ENCODE results near the gene PLAC8L1. TPM values are rescaled to one million over a fixed set of nuclear protein-coding genes. Genes with fewer than 3 reads are reported as not detected.

The PLAC8L1 gene
- total and polyA plus RNA-seq, 2 of the 4 experiments (the other 2 are of a cell fraction): 0.27 TPM; not detected in 1

GRCh38 chr5:146112476-146112875 is 7.1 kb upstream of the PLAC8L1 start:
- dilution Hi-C loops (cut with HindIII; ENCODE audit: low sequenced_read_pairs, unreplicated experiment): no loop called here
- no peaks in the 10 kb centered on the region for H3K79me1 ChIP-seq (ENCODE audit: low read depth in 1 of 2, low read length in 2 of 2)
- POLR2A ChIA-PET (ENCODE audit: unreplicated experiment): no interaction called here

More at GRCh38 chr5:146112476-146112875, 7.1 kb upstream of the PLAC8L1 start:
- H3K9me3 ChIP-seq (ENCODE audit: control insufficient read depth, insufficient read depth, low read length): no peaks in the 10 kb centered on the region
- DNase-seq (no peak), ATAC-seq (ENCODE audit: low read depth) (no peak)
- H3K4me2 ChIP-seq (ENCODE audit: low read depth, low read length): no peak overlapping the region
- no peak overlapping the region for H3K4ac ChIP-seq (ENCODE audit: low read depth, low read length)
- no TSS peak for BruUV-seq (replicated peaks)
- H3K27ac ChIP-seq (ENCODE audit: insufficient read depth, low read length): no peak overlapping the region
- no peak overlapping the region for H3K56ac ChIP-seq (ENCODE audit: extremely low read depth, insufficient read depth, low read length)
- H3K18ac ChIP-seq (ENCODE audit: low read depth, low read length): no peak overlapping the region
- H2BK20ac ChIP-seq (ENCODE audit: low read depth, low read length): no peak overlapping the region
- peaks cover 11% of the 10 kb centered on the region for H3K36me3 ChIP-seq (ENCODE audit: control insufficient read depth, insufficient read depth, low read length)
- intact Hi-C loops (cut with micrococcal nuclease): no loop called here
- H3K4me3 ChIP-seq (ENCODE audit: insufficient read depth, low read depth, low read length): no peak overlapping the region
- no peak overlapping the region for H2BK120ac ChIP-seq (ENCODE audit: low read depth, low read length)
- H2AFZ ChIP-seq (replicated peaks; ENCODE audit: low read length, poor library complexity): no peak overlapping the region
- H3K23ac ChIP-seq (ENCODE audit: low read depth, low read length): no peak overlapping the region
- H4K8ac ChIP-seq (ENCODE audit: low read depth in 2 of 2, low read length in 2 of 2): no peak overlapping the region
- TF ChIP-seq RFX5 (IDR thresholded peaks at IDR 0.05; ENCODE audit: low read depth, low read length): no peak
- TF ChIP-seq RCOR1 (IDR thresholded peaks at IDR 0.05; ENCODE audit: insufficient replicate concordance, low read length): no peak
- TF ChIP-seq MAFK (IDR thresholded peaks at IDR 0.05; ENCODE audit: low read depth, low read length): no peak
- no peak for TF ChIP-seq SMC3 (IDR thresholded peaks at IDR 0.05; ENCODE audit: low read depth, low read length)
- TF ChIP-seq, protein P1, sequence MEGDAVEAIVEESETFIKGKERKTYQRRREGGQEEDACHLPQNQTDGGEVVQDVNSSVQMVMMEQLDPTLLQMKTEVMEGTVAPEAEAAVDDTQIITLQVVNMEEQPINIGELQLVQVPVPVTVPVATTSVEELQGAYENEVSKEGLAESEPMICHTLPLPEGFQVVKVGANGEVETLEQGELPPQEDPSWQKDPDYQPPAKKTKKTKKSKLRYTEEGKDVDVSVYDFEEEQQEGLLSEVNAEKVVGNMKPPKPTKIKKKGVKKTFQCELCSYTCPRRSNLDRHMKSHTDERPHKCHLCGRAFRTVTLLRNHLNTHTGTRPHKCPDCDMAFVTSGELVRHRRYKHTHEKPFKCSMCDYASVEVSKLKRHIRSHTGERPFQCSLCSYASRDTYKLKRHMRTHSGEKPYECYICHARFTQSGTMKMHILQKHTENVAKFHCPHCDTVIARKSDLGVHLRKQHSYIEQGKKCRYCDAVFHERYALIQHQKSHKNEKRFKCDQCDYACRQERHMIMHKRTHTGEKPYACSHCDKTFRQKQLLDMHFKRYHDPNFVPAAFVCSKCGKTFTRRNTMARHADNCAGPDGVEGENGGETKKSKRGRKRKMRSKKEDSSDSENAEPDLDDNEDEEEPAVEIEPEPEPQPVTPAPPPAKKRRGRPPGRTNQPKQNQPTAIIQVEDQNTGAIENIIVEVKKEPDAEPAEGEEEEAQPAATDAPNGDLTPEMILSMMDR (conservative IDR thresholded peaks at IDR 0.05; ENCODE audit: low read depth, low read length): no peak
- TF ChIP-seq ELK1 (IDR thresholded peaks at IDR 0.05; ENCODE audit: borderline replicate concordance, low read depth, low read length): no peak
- TF ChIP-seq MXI1 (IDR thresholded peaks at IDR 0.05; ENCODE audit: borderline replicate concordance, low read depth, low read length): no peak
- TF ChIP-seq MAZ (IDR thresholded peaks at IDR 0.05; ENCODE audit: borderline replicate concordance, low read depth, low read length): no peak
- TF ChIP-seq RAD21 (IDR thresholded peaks at IDR 0.05; ENCODE audit: low read length): no peak
- in situ Hi-C loops (cut with MboI; ENCODE audit: low sequenced_read_pairs): loop anchor here (10.0 kb wide), 1 partner anchor 52 kb away; no protein-coding TSS in a partner anchor
- H2BK5ac ChIP-seq (ENCODE audit: low read depth, low read length, poor library complexity, severe bottlenecking): no peak overlapping the region
- no peaks in the 10 kb centered on the region for H3K4me1 ChIP-seq (ENCODE audit: control insufficient read depth, insufficient read depth, low read length)
- no peak overlapping the region for H4K91ac ChIP-seq (ENCODE audit: insufficient read depth, low read depth, low read length)
- no peak overlapping the region for H3K9ac ChIP-seq (ENCODE audit: low read depth, low read length)
- H3K14ac ChIP-seq (replicated peaks; ENCODE audit: low read depth, low read length): no peak overlapping the region
- no peaks in the 10 kb centered on the region for H3K9me1 ChIP-seq (ENCODE audit: insufficient read depth, low read length)
- CTCF ChIA-PET: interaction anchor here (0.7 kb wide), 1 partner anchor 1546 kb away, joined by 3 read pairs; no protein-coding TSS in a partner anchor
- no peaks in the 10 kb centered on the region for H4K20me1 ChIP-seq (ENCODE audit: insufficient read depth, low read length)
- H3K27me3 ChIP-seq (ENCODE audit: control insufficient read depth, insufficient read depth, low read length): no peaks in the 10 kb centered on the region
- H2BK15ac ChIP-seq (ENCODE audit: low read depth, low read length): no peak overlapping the region
- H2AK9ac ChIP-seq (replicated peaks; ENCODE audit: low read depth, low read length, poor library complexity): no peak overlapping the region
- WGBS, 2 experiments (ENCODE audit: extremely low coverage in 2 of 2, insufficient read length in 1 of 2): 100% methylated on average over 2 of the region's 5 CpGs; no CpG with 5 or more reads in 1 of the 2 experiments
- H2AK5ac ChIP-seq (ENCODE audit: low read depth, low read length): no peak overlapping the region
- no peak overlapping the region for H4K5ac ChIP-seq (ENCODE audit: low read depth, low read length)

All from IMR-90 (cell line).